ENCODE data around the gene RFTN1.

- no peak for TF ChIP-seq EP300 (IDR thresholded peaks at IDR 0.05)
- TF ChIP-seq CTCF (IDR thresholded peaks at IDR 0.05) = no peak
Measured at GRCh38 chr3:16401273-16401672, 112.2 kb downstream of the RFTN1 start.

Data from suprapubic skin (tissue), 3 donors.